OCI-M1 (cell line): ENCODE data around the gene NEDD4L.
"Not testable (repeated sequence)": the region's sequence is repeated elsewhere in the genome, so short reads cannot be mapped to it uniquely, and the experiment has no call there.

Experiments
- DNase-seq: peaks from one replicate; lab custom pipeline; 2025; lab: John Stamatoyannopoulos, UW

NEDD4L gene

GRCh38 chr18:58241877-58242276 is 197.9 kb downstream of the NEDD4L start:
- no peak for DNase-seq

- no peak for DNase-seq
Observed at GRCh38 chr18:58242435-58242834, 198.4 kb downstream of the NEDD4L start.

GRCh38 chr18:58242968-58243367 is 198.9 kb downstream of the NEDD4L start:
- no peak for DNase-seq

- DNase-seq = no peak
Observed at GRCh38 chr18:58243401-58243800, 199.4 kb downstream of the NEDD4L start.

- DNase-seq = no peak
Observed at GRCh38 chr18:58247363-58247834, 203.4 kb downstream of the NEDD4L start.

- DNase-seq = no peak
Observed at GRCh38 chr18:58249712-58250111, 205.7 kb downstream of the NEDD4L start.

GRCh38 chr18:58251416-58251815 is 207.4 kb downstream of the NEDD4L start:
- no peak for DNase-seq

GRCh38 chr18:58252166-58252565 is 208.1 kb downstream of the NEDD4L start:
- no peak for DNase-seq

GRCh38 chr18:58253318-58253717 is 209.3 kb downstream of the NEDD4L start:
- DNase-seq = no peak

GRCh38 chr18:58253871-58254270 is 209.8 kb downstream of the NEDD4L start:
- no peak for DNase-seq

- no peak for DNase-seq
Observed at GRCh38 chr18:58254873-58255511, 211.0 kb downstream of the NEDD4L start.

- no peak for DNase-seq
Observed at GRCh38 chr18:58255701-58256311, 211.8 kb downstream of the NEDD4L start.

- DNase-seq = no peak
Observed at GRCh38 chr18:58256316-58257080, 212.5 kb downstream of the NEDD4L start.

- DNase-seq = peak; percentile 75
Observed at GRCh38 chr18:58257461-58257860, 213.4 kb downstream of the NEDD4L start.

- peak; percentile 87 for DNase-seq
Observed at GRCh38 chr18:58258692-58259342, 214.8 kb downstream of the NEDD4L start.

GRCh38 chr18:58263055-58263957 is 219.3 kb downstream of the NEDD4L start:
- DNase-seq = peak; percentile 55

GRCh38 chr18:58264075-58264474 is 220.0 kb downstream of the NEDD4L start:
- DNase-seq = no peak

- no peak for DNase-seq
Observed at GRCh38 chr18:58264840-58265239, 220.8 kb downstream of the NEDD4L start.

- not testable (repeated sequence) for DNase-seq
Observed at GRCh38 chr18:58265489-58265888, 221.5 kb downstream of the NEDD4L start.

- DNase-seq = no peak
Observed at GRCh38 chr18:58266291-58266690, 222.3 kb downstream of the NEDD4L start.

GRCh38 chr18:58267493-58267892 is 223.5 kb downstream of the NEDD4L start:
- DNase-seq = no peak
